ENCODE results near the gene AURKA. TPM values are rescaled to one million over a fixed set of nuclear protein-coding genes. Genes with fewer than 3 reads are reported as not detected.

The AURKA gene
- total RNA-seq, 4 donors from 2014 or later: 0.95 to 4.1 (median 2.5) TPM

- no peak for DNase-seq (ENCODE audit: low spot score)
- TF ChIP-seq CTCF (IDR thresholded peaks at IDR 0.05): no peak
- no peak for ATAC-seq (ENCODE audit: low FRiP score)
Observed at GRCh38 chr20:56422824-56423189, 30.8 kb upstream of the AURKA start.

- DNase-seq (ENCODE audit: low spot score) (no peak), ATAC-seq (ENCODE audit: low FRiP score) (no peak)
- no peak for TF ChIP-seq CTCF (IDR thresholded peaks at IDR 0.05)
Observed at GRCh38 chr20:56422076-56422823, 30.2 kb upstream of the AURKA start.

GRCh38 chr20:56420940-56421688 lies 29.1 kb upstream of the AURKA start:
- DNase-seq (ENCODE audit: low spot score) (no peak), ATAC-seq (ENCODE audit: low FRiP score) (no peak)
- TF ChIP-seq CTCF (IDR thresholded peaks at IDR 0.05): no peak

GRCh38 chr20:56420028-56420427 lies 28.0 kb upstream of the AURKA start:
- no peak for TF ChIP-seq CTCF (IDR thresholded peaks at IDR 0.05)
- DNase-seq (ENCODE audit: low spot score) (no peak), ATAC-seq (ENCODE audit: low FRiP score) (no peak)

GRCh38 chr20:56418385-56418861 lies 26.4 kb upstream of the AURKA start:
- TF ChIP-seq CTCF (IDR thresholded peaks at IDR 0.05): no peak
- no peak for ATAC-seq (ENCODE audit: low FRiP score)

GRCh38 chr20:56417911-56418310 lies 25.9 kb upstream of the AURKA start:
- TF ChIP-seq CTCF (IDR thresholded peaks at IDR 0.05): no peak
- ATAC-seq (ENCODE audit: low FRiP score): no peak
- no peak for DNase-seq (ENCODE audit: low spot score)

More at GRCh38 chr20:56418385-56418861, 26.4 kb upstream of the AURKA start:
- DNase-seq (ENCODE audit: low spot score): no peak
